CD1c-positive myeloid dendritic cell (primary cell): Measurements from ENCODE around the gene PCCA.

Experiments used
- DNase-seq: peaks from one replicate; pipeline ENCODE4 v3.0.0-alpha.2; 2016; ENCODE audit errors: extremely low spot score

Gene PCCA

DNA sequence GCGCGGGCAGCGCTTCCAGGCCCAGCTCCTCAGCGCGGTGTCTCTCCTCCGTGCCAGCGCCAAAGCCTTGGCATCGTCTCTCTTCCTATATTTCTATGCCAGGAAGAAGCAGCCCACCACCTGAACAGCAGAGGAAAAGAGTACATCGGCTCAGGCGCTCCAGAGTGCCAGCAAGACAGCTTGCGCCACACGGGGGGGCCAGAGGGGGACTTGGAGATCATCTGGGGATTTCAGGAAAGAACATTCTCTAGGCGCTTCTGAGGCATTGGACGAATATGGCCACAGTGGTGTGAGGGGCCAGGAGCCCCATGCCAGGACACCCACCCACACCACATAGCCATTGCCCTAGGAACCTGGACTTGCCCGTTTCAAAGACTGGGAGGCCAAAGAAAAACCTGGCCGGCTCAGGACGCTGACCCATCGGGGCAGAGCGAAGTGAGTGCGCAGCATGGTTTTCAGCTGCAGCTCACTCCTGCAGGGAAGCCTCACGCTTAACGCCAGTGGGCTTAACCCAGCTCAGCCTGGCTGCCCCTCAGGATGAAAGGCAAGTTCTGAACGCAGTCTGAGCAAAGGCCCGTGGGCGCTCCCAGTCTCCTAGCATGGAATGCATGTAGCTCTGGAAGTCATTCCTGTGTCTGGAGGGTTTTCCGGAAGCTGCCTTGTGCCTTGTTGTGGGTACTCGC lies 437.6 kb downstream of the PCCA start:
- DNase-seq, result no peak

- DNase-seq, result no peak
Measured at GRCh38 chr13:100527644-100528043, 438.8 kb downstream of the PCCA start.

- no peak for DNase-seq
Measured at GRCh38 chr13:100528353-100528752, 439.5 kb downstream of the PCCA start.

GRCh38 chr13:100528820-100529219 lies 439.9 kb downstream of the PCCA start:
- DNase-seq, result no peak

DNA sequence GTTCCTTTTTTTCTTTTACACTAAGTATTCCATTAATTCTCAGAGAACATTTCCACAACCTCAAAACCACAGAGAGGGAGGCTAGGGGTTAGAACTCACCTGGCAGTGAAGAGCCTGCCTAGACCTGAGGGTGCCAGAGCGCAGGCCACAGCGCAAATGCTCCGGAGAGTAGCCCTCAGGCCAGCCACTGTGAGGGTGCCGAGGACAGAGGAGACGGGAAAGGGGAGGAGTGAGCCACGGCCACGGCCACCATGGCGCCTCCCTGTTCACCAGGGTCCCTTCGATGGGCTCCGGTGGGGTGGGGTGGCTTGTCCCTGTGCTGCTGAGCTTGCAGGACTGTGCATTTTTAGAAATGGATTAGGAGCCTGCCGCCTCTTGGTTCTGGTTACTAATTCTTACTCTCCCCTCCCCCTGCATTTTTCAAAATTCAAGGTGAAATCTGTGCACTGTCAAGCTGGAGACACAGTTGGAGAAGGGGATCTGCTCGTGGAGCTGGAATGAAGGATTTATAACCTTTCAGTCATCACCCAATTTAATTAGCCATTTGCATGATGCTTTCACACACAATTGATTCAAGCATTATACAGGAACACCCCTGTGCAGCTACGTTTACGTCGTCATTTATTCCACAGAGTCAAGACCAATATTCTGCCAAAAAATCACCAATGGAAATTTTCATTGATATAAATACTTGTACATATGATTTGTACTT lies 440.9 kb downstream of the PCCA start:
- DNase-seq, result no peak

DNA sequence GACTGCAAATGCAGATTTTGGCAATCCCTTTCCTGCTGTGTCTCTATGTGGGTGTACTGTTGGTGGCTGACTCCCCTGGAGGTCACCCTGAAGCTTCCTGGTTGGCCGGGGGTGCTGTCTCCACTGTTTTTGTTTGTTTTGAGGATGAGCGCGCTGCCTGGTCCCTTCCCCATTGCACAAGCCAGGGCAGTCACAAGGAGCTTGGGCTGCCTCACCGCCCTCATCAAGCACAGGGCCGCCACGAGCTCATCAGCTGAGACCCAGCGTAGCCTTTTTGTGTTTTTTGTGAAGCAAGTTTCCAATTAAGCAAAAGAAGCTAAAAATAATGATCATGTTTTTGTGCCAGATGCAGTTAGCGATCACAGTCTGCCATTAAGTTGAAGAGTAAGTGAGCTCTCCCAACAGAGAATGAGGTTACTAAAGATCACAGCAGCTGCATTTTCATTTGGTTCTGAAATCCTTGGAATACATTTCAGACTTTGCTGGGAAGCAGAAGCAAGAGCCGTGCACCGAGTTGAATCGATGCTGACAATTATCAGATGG lies 441.8 kb downstream of the PCCA start:
- DNase-seq, result no peak

DNA sequence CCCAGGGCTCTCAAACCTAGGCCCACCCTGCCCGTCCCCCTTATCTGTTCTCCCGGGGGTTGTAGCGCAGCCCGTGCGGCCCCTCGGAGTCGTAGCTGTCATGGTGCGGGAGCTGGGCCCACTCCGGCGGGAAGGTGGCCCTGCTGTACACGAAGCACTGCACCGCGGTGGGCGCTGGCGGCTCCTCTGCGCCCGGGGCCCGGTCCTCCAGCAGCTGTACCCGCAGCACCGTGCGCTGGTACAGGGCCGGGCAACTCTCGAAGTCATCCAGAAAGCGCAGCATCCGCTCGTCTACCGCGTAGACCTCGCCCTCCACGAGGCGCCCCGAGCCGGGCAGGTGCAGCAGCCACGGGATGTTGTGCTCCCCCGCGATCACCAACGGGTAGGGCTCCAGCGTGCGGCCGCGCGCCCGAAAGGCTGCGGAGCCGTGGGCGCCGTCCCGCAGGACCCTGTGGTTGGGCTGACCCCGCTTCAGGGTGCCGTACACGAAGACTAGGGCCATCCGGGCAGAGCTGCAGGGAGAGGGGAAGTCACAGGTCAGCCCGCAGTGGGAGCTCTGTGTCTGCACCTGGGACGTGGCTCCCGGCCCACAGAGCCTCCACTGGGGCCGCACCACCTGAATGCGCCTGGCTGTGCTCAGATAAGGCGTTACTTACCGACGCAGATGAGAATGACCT lies 443.3 kb downstream of the PCCA start:
- no peak for DNase-seq

GRCh38 chr13:100532836-100533435 lies 444.0 kb downstream of the PCCA start:
- no peak for DNase-seq

GRCh38 chr13:100533588-100534041 lies 444.7 kb downstream of the PCCA start:
- DNase-seq, result no peak

- DNase-seq, result no peak
Measured at GRCh38 chr13:100534147-100534843, 445.4 kb downstream of the PCCA start.

GRCh38 chr13:100534911-100535310 lies 446.0 kb downstream of the PCCA start:
- no peak for DNase-seq

DNA sequence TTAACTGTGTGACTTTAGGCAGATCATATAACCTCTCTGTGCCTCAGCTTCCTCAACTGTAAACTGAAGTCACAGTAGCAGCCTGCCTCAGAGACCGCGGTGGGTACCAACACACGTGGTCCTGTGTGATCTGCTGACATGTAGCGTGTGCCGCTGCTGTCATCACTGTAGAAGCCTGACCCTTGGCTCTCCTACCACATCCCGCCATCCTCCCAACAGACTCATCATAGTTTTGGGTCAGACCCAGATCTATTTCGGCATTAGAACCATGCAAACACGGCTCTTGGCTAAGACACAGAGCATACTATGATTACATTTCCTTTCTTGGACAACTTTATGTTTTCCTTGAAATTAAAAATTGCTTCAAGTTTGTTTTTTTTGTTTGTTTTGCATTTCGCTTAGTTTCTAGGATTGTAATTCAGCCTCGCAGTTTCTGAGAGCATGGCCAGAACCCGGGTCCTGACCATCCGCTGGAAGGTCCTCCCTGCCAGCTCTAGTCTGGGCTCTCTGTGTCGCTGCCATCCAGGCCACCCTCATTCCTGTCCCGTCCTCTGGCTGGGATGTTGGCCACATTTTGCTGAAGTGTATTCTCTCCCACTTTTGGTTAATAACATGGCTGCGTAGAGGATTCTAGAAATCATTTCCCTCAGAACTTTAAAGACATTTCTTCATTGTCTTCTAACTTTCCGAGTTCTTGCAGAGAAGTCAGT lies 446.7 kb downstream of the PCCA start:
- DNase-seq, result no peak

DNA sequence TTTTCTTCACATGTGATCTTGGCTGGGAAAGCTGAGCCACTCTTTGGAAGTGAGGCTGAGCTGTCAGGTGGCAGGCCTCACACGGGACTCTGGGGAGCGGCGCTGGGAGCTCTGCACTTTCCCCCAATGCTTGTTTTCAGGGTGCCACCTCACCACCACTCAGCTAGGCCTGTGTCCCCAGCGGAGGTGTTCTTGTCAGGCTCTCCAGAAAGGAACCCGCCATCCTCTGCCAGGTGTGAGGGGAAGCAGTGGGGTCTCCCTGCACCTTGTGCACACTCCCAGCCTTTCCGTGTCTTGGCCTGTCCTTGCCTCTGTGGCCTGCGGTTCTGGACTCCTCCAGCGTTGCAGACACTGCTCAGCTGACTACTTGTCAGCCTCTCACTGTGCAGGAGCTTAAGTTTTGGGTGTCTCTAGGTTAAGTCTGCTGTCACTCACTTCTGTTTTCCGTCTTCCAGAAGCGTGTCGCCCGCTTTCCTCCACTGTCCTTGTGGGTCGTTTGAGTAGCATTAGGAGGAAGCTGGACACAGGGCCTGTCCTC lies 447.8 kb downstream of the PCCA start:
- DNase-seq, result no peak

DNA sequence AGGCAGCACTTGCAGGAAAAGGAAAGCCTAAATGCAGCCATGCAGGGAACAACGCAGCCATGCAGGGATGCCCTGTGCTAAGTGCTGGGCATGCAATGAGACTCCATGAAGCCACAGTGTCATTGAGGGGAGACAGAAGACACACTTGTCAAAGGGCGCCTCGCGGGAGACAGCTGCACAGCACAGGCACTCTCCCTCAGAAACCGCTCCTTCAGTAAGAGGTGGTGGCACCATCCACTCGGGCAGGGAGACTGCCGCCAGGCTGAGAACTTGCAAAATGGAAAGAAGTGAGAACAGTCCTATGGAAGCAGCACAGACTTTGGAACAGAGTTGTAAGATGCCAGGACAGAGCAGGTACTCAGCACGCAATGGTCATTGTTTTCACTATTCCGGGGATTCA lies 448.6 kb downstream of the PCCA start:
- DNase-seq, result no peak

GRCh38 chr13:100537951-100538462 lies 449.1 kb downstream of the PCCA start:
- no peak for DNase-seq

DNA sequence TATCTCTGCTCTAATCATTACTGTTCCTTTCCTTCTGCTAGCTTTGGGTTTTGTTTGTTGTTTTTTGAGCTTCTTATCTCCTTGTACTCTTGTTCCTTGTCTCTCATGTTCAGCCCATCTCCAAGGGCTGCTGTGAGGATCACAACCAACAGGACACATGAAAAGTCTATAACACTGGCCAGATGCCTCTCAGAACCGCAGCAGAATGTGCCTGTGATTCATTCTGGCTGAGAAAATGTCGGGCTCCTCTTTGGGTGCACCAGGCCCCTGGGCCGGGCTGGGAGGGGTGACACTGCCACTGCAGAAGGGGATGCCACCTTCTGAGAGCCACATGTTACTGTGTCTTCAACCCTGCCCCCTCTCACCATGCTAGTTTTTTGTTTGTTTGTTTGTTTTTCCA lies 451.7 kb downstream of the PCCA start:
- no peak for DNase-seq

DNA sequence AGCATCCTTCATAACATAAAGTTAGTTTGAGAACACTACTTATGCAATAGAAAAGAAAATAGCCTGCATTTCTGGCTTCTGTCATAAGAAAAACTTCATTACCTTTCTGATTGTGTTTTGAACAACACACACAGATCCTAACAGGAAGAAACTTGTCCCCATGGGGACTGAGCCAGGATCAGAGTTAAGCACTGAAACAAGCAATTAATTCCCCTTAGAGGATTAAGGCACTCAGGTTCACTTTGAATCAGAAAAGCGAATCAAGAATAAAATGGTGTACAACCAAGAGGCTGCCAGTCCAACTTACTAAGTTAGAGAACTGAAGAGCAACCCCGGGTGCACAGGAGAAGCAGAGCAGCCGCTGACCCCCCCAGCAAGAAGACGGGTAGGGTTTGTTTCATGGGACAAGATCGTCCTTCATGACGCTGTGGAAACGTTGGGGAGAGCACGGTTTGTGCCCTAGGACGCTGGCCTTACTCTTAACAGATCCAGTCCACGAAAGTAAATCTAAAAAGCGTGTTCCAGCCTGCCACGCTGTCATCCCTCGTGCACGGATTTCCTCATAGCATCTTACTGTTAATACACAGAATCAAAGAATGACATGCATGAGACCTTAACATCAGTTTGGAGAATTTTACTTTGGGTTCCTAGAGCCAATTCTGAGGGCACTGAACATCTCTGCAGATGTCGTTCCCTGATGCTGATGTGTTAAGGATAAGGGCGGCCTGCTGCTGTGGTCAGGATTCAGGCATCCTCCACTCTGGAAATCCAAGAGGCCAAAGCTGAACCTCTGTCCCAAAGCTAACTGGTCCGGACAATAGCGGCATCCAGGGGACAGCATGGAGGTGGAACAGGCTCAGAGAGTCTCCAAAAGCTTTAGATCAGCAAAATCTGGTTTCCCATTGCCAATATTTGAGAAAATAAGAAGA lies 453.3 kb downstream of the PCCA start:
- no peak for DNase-seq

- DNase-seq, result peak; percentile 72
Measured at GRCh38 chr13:100542826-100543156, 453.9 kb downstream of the PCCA start.

DNA sequence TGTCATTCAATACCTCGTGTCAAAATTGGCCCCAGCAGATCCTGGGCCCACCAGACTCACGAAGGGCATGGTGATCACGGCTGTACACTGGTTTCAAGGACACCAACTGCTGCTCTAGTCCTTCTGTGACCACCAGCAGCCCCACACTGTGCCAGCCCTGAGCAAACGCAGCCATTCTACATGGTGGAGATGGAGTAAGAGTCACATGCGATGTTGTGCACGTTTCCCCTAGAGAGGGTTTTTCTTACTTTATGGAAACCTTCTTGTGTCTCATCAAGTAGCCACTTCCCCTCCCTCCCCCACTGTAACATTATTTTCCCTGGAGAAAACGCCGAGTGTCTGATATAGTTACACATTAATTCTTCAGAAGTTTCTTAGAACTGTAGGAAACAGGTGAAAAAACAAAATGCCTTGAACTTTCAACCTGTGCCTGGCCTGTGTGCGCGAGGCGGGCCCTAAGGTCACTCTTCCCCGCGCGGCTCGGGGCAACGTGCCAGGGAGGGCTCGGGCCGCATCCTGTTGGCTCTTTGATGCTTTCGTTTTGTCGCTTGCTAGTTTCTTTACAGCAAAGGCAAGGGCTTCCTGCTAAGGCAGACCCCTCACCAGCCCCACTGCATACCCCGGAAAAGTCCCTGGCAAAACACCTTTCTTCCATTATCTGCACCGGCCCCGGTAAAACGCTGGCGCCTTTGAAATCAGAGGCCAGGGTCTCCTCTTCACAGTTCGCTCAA lies 455.1 kb downstream of the PCCA start:
- no peak for DNase-seq
